ENCODE data around the gene GRHPR. TPM values are rescaled to one million over a fixed set of nuclear protein-coding genes. Genes with fewer than 3 reads are reported as not detected.
A peak's percentile ranks its signal among the peaks of the same experiment; 100 is the strongest.

GRHPR gene
- polyA plus RNA-seq, 1 experiment, result 96.1 TPM

GRCh38 chr9:37406603-37407401 lies 15.7 kb upstream of the GRHPR start:
- H3K9me3 ChIP-seq (ENCODE audit: control insufficient read depth, insufficient read depth, low read length), result no peaks in the 10 kb centered on the region
- no peak for DNase-seq (ENCODE audit: low read depth, low spot score)
- H3K27ac ChIP-seq (ENCODE audit: low read depth, low read length), result no peak overlapping the region
- H3K27me3 ChIP-seq (ENCODE audit: control insufficient read depth, insufficient read depth, low read length), result peaks cover 20% of the 10 kb centered on the region
- CTCF ChIA-PET, result interaction anchor here (0.5 to 1.8 kb wide), 5 partner anchors 8 to 410 kb away, joined by 3 to 10 read pairs (median 3); no protein-coding TSS in a partner anchor
- TF ChIP-seq, protein P1, sequence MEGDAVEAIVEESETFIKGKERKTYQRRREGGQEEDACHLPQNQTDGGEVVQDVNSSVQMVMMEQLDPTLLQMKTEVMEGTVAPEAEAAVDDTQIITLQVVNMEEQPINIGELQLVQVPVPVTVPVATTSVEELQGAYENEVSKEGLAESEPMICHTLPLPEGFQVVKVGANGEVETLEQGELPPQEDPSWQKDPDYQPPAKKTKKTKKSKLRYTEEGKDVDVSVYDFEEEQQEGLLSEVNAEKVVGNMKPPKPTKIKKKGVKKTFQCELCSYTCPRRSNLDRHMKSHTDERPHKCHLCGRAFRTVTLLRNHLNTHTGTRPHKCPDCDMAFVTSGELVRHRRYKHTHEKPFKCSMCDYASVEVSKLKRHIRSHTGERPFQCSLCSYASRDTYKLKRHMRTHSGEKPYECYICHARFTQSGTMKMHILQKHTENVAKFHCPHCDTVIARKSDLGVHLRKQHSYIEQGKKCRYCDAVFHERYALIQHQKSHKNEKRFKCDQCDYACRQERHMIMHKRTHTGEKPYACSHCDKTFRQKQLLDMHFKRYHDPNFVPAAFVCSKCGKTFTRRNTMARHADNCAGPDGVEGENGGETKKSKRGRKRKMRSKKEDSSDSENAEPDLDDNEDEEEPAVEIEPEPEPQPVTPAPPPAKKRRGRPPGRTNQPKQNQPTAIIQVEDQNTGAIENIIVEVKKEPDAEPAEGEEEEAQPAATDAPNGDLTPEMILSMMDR (IDR thresholded peaks at IDR 0.05; ENCODE audit: low read depth, low read length), result no peak
- POLR2A ChIA-PET, result no interaction called here
- H3K4me3 ChIP-seq (ENCODE audit: low read depth, low read length), result no peak overlapping the region

GRCh38 chr9:37407468-37407867 lies 15.0 kb upstream of the GRHPR start:
- ChIA-PET POLR2A (no interaction called here), CTCF (interaction anchor here (0.6 to 1.8 kb wide), 3 partner anchors 8 to 166 kb away, joined by 3 to 10 read pairs (median 3); no protein-coding TSS in a partner anchor)
- DNase-seq (ENCODE audit: low read depth, low spot score), result no peak
- TF ChIP-seq, protein P1 (IDR thresholded peaks at IDR 0.05; ENCODE audit: low read depth, low read length), result peak; percentile 17; the same call in 1 of the 2 replicates
- no peak overlapping the region for H3K27ac ChIP-seq (ENCODE audit: low read depth, low read length)
- no peak overlapping the region for H3K4me3 ChIP-seq (ENCODE audit: low read depth, low read length)
- peaks cover 20% of the 10 kb centered on the region for H3K27me3 ChIP-seq (ENCODE audit: control insufficient read depth, insufficient read depth, low read length)
- no peaks in the 10 kb centered on the region for H3K9me3 ChIP-seq (ENCODE audit: control insufficient read depth, insufficient read depth, low read length)

GRCh38 chr9:37408933-37409710 lies 13.4 kb upstream of the GRHPR start:
- Histone ChIP-seq H3K27me3 (ENCODE audit: control insufficient read depth, insufficient read depth, low read length) (peaks cover 18% of the 10 kb centered on the region), H3K4me3 (ENCODE audit: low read depth, low read length) (no peak overlapping the region), H3K9me3 (ENCODE audit: control insufficient read depth, insufficient read depth, low read length) (no peaks in the 10 kb centered on the region), H3K27ac (ENCODE audit: low read depth, low read length) (no peak overlapping the region)
- POLR2A ChIA-PET, result no interaction called here
- no peak for DNase-seq (ENCODE audit: low read depth, low spot score)
- CTCF ChIA-PET, result no interaction called here
- TF ChIP-seq, protein P1 (IDR thresholded peaks at IDR 0.05; ENCODE audit: low read depth, low read length), result no peak

GRCh38 chr9:37410354-37410861 lies 12.1 kb upstream of the GRHPR start:
- no peaks in the 10 kb centered on the region for H3K9me3 ChIP-seq (ENCODE audit: control insufficient read depth, insufficient read depth, low read length)
- ChIA-PET CTCF (interaction anchor here (1.3 to 2.3 kb wide), 3 partner anchors 55 to 537 kb away, joined by 3 to 20 read pairs (median 8); no protein-coding TSS in a partner anchor), POLR2A (no interaction called here)
- H3K27me3 ChIP-seq (ENCODE audit: control insufficient read depth, insufficient read depth, low read length), result peaks cover 11% of the 10 kb centered on the region
- no peak overlapping the region for H3K27ac ChIP-seq (ENCODE audit: low read depth, low read length)
- TF ChIP-seq, protein P1 (IDR thresholded peaks at IDR 0.05; ENCODE audit: low read depth, low read length), result no peak
- no peak overlapping the region for H3K4me3 ChIP-seq (ENCODE audit: low read depth, low read length)
- DNase-seq (ENCODE audit: low read depth, low spot score), result no peak
